ENCODE results near the gene DCTPP1. TPM values are rescaled to one million over a fixed set of nuclear protein-coding genes. Genes with fewer than 3 reads are reported as not detected.
"Not testable (repeated sequence)": the region's sequence is repeated elsewhere in the genome, so short reads cannot be mapped to it uniquely, and the experiment has no call there.

DCTPP1 gene
- total and polyA plus RNA-seq, 2 experiments from 2014 or later: 43.0 to 85.2 TPM

- no peaks in the 10 kb centered on the region for H3K4me1 ChIP-seq (ENCODE audit: low read depth)
- no peak overlapping the region for H3K4me3 ChIP-seq
- no peaks in the 10 kb centered on the region for H3K9me3 ChIP-seq (ENCODE audit: low read depth)
- H3K27me3 ChIP-seq: no peaks in the 10 kb centered on the region
- H3K36me3 ChIP-seq: no peaks in the 10 kb centered on the region
- DNase-seq (ENCODE audit: low read depth in 1 of 2, low spot score in 1 of 2): no peak
- no peak for TF ChIP-seq CTCF (IDR thresholded peaks at IDR 0.05; ENCODE audit: low read depth, low read length)
- no peak overlapping the region for H3K27ac ChIP-seq
Observed at GRCh38 chr16:30473231-30474073, 43.6 kb upstream of the DCTPP1 start.

- Histone ChIP-seq H3K27ac (no peak within 1 kb of the TSS), H3K27me3 (no peaks in the 10 kb centered on the region), H3K4me1 (ENCODE audit: low read depth) (no peaks in the 10 kb centered on the region), H3K36me3 (no peaks in the 10 kb centered on the region), H3K9me3 (ENCODE audit: low read depth) (no peaks in the 10 kb centered on the region), H3K4me3 (no peak within 1 kb of the TSS)
- DNase-seq (ENCODE audit: low read depth in 1 of 2, low spot score in 1 of 2): no peak
- no peak for TF ChIP-seq CTCF (IDR thresholded peaks at IDR 0.05; ENCODE audit: low read depth, low read length)
Observed at GRCh38 chr16:30472328-30472942, 42.6 kb upstream of the DCTPP1 start, which contains the start of gene ITGAL. Gene ITGAL (plus strand): TSS chr16:30472742. CDS start chr16:30472838, 96 bp downstream.

- no peak for DNase-seq (ENCODE audit: low read depth in 1 of 2, low spot score in 1 of 2)
- no peaks in the 10 kb centered on the region for H3K36me3 ChIP-seq
- no peaks in the 10 kb centered on the region for H3K27me3 ChIP-seq
Observed at GRCh38 chr16:30470632-30470995, 40.8 kb upstream of the DCTPP1 start.

GRCh38 chr16:30470170-30470512 is 40.3 kb upstream of the DCTPP1 start:
- H3K27me3 ChIP-seq: no peaks in the 10 kb centered on the region
- no peaks in the 10 kb centered on the region for H3K9me3 ChIP-seq (ENCODE audit: low read depth)
- no peak overlapping the region for H3K4me3 ChIP-seq
- H3K36me3 ChIP-seq: no peaks in the 10 kb centered on the region
- no peak for DNase-seq (ENCODE audit: low read depth in 1 of 2, low spot score in 1 of 2)
- TF ChIP-seq CTCF (IDR thresholded peaks at IDR 0.05; ENCODE audit: low read depth, low read length): no peak
- H3K27ac ChIP-seq: no peak overlapping the region
- H3K4me1 ChIP-seq (ENCODE audit: low read depth): no peaks in the 10 kb centered on the region

More at GRCh38 chr16:30470632-30470995, 40.8 kb upstream of the DCTPP1 start:
- no peak overlapping the region for H3K27ac ChIP-seq
- H3K9me3 ChIP-seq (ENCODE audit: low read depth): no peaks in the 10 kb centered on the region
- no peak overlapping the region for H3K4me3 ChIP-seq
- H3K4me1 ChIP-seq (ENCODE audit: low read depth): no peaks in the 10 kb centered on the region
- TF ChIP-seq CTCF (IDR thresholded peaks at IDR 0.05; ENCODE audit: low read depth, low read length): no peak

DNA sequence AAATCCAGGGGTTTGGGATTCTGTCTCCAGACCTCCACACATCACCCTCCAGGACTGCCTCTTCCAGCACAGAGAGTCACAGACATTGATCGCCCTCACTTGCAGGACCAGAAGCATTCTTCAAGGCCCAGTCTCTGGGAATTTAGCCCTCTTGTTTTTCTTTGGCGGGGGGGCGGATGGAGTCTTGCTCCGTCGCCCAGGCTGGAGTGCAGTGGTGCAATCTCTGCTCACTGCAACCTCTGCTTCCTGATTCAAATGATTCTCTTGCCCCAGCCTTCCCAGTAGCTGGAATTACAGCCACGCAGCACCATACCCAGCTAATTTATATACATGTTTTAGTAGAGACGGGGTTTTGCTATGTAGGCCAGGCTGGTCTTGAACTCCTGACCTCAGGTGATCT is 34.2 kb upstream of the DCTPP1 start:
- no peaks in the 10 kb centered on the region for H3K9me3 ChIP-seq (ENCODE audit: low read depth)
- H3K27ac ChIP-seq: no peak overlapping the region
- H3K27me3 ChIP-seq: no peaks in the 10 kb centered on the region
- DNase-seq (ENCODE audit: low read depth in 1 of 2, low spot score in 1 of 2): no peak
- H3K4me1 ChIP-seq (ENCODE audit: low read depth): no peaks in the 10 kb centered on the region
- no peaks in the 10 kb centered on the region for H3K36me3 ChIP-seq
- TF ChIP-seq CTCF (IDR thresholded peaks at IDR 0.05; ENCODE audit: low read depth, low read length): no peak
- H3K4me3 ChIP-seq: no peak overlapping the region

GRCh38 chr16:30461426-30461825 is 31.6 kb upstream of the DCTPP1 start:
- H3K36me3 ChIP-seq; H3K9me3 ChIP-seq (ENCODE audit: low read depth); DNase-seq (ENCODE audit: low read depth in 1 of 2, low spot score in 1 of 2); H3K4me3 ChIP-seq; H3K4me1 ChIP-seq (ENCODE audit: low read depth); H3K27ac ChIP-seq; H3K27me3 ChIP-seq: not testable (repeated sequence)

Measured in cardiac muscle cell (in vitro differentiated cells and primary cell).